COR-L47 (cell line): Measurements from ENCODE around the gene SCGB1A1.

Experiments used
- DNase-seq: peaks from one replicate; lab custom pipeline; 2025; lab: John Stamatoyannopoulos, UW

Gene SCGB1A1

DNA sequence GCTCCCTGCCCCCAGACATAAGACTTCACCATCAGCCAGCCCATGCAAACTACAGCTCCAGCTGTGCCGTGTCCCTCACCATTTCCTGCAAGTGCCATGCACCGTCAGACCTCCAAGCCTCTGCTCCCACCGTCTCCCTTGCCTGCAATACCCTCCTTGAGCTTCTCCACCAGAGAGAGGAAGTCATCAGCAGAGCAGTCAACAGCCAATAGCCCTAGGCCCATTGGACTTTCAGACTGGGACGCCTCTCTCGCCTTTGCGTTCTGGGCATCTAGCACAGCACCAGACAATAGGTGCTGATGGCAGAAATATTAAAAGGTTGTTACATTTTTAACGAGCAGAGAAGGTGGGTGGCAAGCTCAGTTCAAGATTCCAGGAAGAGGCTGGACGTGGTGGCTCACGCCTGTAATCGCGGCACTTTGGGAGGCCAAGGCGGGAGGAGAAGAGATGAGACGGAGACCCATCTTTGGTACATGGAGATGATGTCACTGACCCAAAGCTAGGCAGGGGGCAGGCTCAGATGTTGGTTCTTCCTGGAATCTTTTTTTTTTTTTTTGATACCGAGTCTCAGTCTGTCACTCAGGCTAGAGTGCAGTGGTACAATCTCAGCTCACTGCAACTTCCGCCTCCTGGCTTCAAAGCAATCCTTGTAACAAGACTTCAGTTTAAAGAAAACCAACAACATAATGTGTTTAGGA, 31.9 kb downstream of the SCGB1A1 start:
- DNase-seq, result no peak

- DNase-seq, result no peak
Measured at GRCh38 chr11:62451241-62451621, 32.4 kb downstream of the SCGB1A1 start.

GRCh38 chr11:62452261-62452660, 33.4 kb downstream of the SCGB1A1 start:
- DNase-seq, result no peak

GRCh38 chr11:62452839-62453468, 34.1 kb downstream of the SCGB1A1 start:
- DNase-seq, result no peak

DNA sequence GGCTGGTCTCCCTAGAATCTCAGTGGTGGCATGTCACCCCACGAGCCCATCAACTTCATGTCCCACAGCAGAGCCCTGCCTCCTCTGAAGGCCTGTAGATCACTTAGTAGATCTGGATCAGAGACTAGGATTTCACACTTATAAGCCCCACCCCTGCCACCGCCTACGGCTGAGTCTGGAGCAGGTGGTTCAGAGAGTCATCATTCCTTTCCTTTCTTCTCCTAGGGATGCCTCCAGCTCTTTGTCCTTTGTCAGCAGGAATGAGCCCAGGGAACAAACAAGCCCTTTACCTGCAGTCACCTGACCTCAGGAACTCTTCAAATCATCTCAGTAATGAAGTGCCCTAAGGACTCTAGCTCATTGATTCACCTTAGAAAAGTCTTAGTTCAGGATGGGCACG, 37.8 kb downstream of the SCGB1A1 start:
- no peak for DNase-seq

DNA sequence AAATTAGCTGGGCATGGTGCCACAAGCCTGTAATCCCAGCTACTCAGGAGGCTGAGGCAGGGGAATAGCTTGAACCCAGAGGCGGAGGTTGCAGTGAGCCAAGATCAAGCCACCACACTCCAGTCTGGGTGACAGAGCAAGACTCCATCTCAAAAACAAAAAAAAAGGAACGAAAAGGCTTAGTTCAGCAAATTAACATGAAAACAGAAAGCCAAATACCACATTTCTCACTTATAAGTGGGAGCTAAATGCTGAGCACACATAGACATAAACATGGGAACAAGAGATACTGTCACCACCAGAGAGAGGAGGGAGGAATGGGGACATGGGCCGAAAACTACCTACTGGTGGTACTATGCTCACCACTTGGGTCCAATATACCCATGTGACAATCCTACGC, 38.6 kb downstream of the SCGB1A1 start:
- DNase-seq, result no peak

DNA sequence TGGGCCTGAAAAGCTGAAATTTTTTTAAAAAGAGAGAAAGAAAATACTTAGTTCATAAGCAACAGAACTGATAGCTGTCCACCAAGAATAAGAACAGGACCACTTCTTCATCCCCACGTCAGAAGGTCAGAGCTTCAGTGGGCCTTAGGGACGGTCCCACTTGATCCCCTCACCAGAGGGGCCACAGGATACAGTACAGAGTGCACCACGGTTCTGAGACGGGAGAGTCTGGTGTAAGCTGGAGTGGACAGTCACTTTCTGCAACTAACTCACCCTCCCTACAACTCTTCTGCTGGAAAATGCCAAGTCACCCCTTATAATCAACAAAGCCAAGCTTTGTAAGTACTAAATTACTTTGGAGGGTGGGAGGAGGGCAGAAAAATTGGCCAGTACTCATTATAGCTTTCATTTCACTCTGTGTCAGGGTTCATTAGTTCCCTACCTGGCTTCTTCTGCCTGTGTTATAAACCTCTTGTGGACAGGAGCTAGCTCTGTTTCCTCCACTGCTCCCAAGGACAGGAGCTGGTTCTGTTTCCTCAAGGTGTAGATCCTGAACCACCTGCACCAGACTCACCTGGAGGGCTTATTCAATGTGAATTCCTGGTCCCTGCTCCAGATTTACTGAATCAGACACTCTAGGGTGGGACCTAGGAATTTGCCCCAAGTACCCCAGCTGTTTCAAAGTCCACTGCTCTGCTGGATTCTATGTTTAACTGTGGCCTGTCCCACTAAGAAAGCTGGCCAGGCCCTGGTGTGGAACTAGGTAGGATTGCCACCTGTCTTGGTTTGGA, 39.6 kb downstream of the SCGB1A1 start:
- DNase-seq, result no peak

- DNase-seq, result no peak
Measured at GRCh38 chr11:62459080-62459479, 40.2 kb downstream of the SCGB1A1 start.

GRCh38 chr11:62461740-62462507, 43.1 kb downstream of the SCGB1A1 start:
- no peak for DNase-seq

GRCh38 chr11:62462508-62462892, 43.7 kb downstream of the SCGB1A1 start:
- DNase-seq, result no peak

DNA sequence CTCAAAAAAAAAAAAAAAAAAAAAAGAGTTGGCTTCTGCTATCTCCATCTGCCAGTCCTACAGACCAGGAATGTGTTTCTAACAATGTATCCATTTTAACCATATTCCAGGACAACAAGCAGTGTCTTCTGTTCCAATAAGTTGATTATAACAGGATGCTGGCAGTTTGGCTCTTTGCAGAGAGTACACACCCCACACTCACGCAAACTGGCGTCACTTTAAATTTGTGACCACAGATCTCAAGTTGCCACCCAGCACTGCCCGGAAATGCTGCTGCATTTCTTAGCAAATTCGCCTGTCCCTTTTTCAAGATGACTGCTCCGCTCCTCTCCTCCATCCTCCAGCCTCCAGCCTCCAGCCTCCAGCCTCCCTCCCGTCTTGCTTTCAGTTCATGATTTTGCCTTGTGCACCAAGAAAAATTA, 44.3 kb downstream of the SCGB1A1 start:
- DNase-seq, result no peak

GRCh38 chr11:62464655-62465054, 45.8 kb downstream of the SCGB1A1 start:
- no peak for DNase-seq

GRCh38 chr11:62466444-62466843, 47.6 kb downstream of the SCGB1A1 start:
- no peak for DNase-seq

DNA sequence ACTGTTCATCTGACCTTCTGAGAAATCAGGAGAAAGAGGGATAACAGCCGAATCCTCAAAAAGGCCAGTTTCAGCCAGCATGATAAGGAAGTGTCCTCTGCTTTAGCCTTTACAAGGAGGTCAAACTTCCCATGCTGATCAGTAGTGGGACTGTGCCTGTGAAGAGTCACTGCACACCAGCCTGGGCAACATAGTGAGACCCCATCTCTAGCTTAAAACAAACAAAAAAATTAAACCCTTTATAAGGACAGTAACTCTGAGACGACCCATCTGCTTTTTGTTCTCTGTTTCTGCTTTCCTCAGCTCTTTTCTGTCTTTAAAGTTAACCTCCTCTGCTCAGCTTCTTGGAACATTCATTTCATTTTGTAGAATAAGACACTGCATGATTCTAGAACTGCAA, 49.7 kb downstream of the SCGB1A1 start:
- DNase-seq, result no peak

DNA sequence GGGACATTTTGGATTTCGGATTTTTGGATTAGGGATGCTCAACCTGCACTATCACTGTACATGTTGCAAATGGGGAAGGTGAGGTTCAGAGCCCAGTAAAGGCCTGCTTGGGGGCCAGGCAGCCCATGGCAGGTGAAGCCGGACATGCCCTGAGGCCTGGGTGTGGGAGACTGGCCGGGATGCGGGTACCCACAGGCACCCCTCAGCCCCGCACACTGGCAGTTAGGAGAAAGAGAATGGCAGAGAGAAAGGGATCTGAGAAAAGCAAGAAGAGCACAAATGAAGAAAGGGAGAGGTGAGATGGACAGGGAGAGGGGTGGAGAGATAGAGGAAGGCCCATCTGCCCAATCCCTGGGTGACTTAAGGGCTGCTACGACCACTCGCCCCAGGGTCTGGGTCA, 52.8 kb downstream of the SCGB1A1 start:
- no peak for DNase-seq

- no peak for DNase-seq
Measured at GRCh38 chr11:62472063-62472884, 53.4 kb downstream of the SCGB1A1 start.
